Kidney capillary endothelial cell (primary cell): Measurements from ENCODE around the gene BIN1.

Experiments used
- DNase-seq: peaks from one replicate; pipeline ENCODE4 v3.0.0-alpha.2; 2018; ENCODE audit warnings: low spot score

BIN1 gene

GRCh38 chr2:127090281-127091120 is 16.5 kb downstream of the BIN1 start:
- no peak for DNase-seq

- no peak for DNase-seq
These were observed 17.3 kb downstream of the BIN1 start for GRCh38 chr2:127089478-127090235.

DNA sequence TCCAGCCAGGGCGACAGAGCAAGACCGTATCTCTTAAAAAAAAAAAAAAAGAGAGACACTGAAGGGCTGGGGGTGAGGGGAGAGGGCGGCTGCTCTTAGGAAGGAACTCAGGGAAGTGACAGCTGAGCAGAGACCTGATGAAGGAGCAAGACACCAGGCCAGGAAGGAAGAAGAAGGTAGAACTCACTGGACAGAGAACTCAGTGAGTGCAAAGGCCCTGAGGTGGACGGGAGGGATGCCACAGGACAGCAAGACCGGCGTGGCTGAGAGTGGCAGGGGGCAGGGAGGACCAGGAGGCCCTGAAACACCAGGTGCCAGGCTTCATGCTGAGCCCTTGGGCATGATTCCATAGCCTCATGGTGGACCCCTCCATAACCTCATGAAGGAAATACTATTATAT is 18.2 kb downstream of the BIN1 start:
- DNase-seq: no peak

GRCh38 chr2:127087791-127088495 is 19.0 kb downstream of the BIN1 start:
- no peak for DNase-seq

- no peak for DNase-seq
These were observed 19.8 kb downstream of the BIN1 start for GRCh38 chr2:127086990-127087790.

DNA sequence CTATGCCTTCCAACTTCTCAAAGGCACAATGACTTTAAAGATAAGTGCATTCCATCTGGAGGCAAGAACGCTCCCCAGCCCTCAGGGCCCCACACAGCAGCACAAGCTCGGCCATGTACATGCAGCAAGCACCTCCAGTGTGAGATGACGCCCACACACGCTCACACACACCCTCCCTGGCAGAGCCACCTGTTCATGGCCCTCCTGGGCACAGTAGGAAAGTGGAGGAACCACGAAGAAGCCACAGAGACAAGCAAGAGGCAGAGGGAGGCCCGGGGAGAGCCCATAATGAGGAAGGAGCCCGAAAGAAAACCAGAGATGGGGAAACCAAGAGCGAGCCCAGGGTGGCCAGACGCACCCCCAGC is 21.7 kb downstream of the BIN1 start:
- no peak for DNase-seq

GRCh38 chr2:127084611-127085316 is 22.2 kb downstream of the BIN1 start:
- no peak for DNase-seq

DNA sequence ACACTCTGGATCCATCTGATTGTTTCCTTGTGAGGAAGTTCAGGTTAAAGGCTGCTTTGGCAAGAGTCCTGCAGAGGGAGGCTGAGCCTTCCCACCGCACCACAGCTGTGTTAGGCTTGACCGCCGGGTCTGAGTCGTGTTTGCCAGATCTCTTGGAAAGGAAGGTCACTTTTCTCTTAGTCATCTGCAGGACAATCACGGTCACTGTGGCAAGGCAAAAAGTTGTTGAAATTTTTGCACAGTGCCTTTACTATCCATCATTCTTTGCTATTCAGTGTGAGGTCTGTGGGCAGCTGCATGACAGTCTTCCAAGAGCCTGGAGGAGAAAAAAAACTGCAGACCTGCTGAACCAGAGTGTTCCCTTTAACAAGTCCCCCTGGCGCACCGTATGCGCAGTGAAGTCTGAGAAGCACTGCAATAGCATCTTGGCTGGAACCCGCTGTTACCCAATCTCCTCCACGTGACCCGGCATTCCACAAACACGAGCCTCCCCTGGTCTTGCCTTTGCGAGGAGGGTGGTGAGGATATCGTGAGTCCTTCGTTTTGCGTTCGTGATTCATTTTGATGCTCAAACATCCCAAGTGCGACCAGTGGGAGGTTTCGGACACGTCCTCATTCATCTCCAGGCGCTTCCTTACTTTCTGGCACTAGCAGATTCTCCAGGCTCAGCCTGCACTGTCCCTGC is 23.0 kb downstream of the BIN1 start:
- DNase-seq: no peak

DNA sequence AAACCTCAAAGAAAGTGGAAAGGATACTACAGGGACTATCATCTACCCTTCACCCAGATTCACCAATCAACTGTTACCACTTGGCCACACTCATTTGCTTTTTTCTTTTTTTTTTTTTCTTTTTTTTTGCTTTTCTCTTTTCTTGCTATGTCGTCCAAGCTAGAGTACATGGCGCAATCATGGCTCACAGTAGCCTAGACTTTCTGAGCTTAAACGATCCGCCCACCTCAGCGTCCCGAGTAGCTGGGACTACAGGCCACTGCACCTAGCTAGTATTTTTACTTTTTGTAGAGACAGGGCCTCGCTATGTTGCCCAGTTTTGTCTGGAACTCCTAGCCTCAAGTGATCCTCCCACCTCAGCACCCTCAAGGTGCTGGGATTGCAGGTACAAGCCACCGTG is 24.0 kb downstream of the BIN1 start:
- DNase-seq: no peak

DNA sequence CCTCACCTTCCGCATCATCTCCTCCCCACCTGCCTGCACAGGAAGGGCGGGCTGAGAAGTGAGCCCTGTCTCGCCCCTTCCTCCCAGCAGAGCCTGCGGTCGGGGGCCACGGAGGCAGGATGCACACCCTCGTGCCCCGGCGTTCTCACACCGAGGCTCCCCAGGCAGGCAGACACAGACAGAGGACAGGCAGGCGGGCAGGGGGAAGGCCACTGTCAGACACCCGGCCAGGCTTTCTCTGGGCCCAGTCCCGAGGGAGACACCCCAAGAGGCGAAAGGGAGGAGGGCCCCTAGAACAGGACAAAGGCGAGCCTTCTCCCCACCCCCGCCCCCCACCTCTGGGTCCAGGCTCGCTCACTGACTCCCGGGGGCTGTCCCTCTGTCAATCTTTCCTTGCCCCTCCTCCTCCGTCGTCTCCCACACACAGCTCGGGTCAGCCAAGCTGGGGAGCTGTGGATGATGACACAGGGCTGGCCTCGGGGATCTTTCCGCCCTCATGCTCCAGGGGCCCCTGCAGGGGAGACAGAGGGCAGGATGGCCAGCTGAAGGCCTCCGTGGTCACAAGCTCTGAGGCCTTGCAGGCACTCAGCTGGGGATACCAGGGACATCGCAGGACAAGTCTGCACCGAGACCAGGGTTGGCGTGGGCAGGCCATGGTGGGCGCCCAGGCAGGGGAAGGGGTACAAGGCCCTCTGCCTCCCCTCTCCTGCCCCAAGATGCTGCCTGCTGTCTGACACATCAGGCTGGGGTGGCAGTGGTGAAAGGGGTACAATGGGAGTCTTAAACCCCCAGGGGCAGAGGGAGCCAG is 24.9 kb downstream of the BIN1 start:
- DNase-seq: no peak

GRCh38 chr2:127080938-127081755 is 25.8 kb downstream of the BIN1 start:
- DNase-seq: no peak

DNA sequence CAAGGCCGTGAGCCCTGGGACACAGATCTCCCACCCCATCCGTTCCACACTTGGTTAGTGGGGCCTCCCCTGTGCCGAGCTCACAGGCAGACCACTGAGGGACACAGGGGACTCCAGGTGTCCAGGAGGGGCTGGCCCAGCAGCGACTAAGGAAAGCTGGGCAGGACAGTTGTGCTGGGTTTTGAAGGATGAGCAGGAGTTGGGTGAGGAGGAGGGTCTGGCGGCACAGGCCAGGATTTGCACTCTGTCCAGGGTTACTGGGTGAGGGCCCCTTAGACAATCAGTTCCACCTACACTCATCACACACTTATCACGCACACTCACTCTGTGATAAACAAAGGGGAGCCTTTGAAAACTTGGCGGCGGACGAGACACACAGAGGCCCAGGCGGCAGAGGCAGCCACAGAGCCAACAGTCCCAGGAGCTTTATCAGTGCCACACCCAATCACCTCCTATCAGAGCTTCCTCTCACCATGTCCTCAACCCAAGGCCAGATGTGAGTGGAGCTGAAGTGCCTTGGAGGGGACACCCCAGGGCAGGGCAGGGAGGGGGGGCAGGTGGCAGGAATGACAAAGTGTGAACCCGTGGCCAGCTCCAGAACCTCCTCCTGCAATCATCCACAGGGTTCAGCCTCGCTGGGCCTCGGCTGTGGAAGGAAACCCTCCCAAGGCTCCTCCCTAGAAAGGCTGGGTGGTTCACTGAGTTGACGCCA is 26.6 kb downstream of the BIN1 start:
- DNase-seq: no peak

DNA sequence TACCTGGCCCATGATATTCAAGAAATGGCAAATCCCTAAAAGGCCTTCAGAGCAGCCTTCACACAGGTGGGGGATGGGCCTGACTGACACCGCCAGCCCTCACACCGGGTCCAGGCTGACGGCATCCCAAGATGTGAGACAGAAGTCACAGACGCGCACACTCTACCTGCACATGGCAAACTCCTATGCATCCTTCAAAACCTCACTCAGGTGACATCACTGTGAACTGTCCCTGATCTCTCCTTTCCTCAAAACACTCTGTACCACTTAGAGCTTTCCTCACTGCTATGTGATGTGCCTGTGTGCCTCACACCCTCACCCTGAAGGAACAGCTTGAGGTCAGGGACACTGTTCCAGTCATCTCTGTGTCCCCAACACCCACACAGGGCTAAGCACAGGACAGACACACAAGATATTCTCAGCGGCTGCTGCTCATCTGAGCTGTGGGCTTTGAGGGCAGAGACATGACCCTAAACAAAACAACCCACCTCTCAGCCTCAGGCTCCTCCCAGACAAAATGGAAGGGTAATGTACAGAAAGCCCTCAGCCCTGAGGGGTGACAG is 27.5 kb downstream of the BIN1 start:
- DNase-seq: no peak

GRCh38 chr2:127078666-127079270 is 28.2 kb downstream of the BIN1 start:
- DNase-seq: no peak

DNA sequence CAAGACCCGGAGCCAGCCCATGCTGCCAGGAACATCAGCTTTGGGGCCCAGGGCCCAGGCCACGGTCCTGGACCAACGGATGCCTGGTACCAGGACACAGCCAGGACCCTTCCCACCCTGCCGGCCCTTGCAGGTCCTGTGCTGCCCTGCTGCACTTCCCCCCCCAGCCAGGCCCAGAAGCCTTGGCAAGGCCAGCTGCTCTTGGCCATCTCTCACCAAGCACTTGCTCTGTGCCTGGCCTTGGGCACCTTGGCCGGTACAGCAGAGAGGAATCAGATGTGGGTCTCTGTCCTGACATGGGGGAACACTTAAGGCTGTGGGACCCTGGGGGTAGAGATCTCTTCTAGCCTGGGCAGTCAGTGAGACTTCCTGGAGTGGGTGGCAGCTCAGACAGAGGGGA is 28.9 kb downstream of the BIN1 start:
- no peak for DNase-seq

- no peak for DNase-seq
These were observed 30.0 kb downstream of the BIN1 start for GRCh38 chr2:127076924-127077323.

DNA sequence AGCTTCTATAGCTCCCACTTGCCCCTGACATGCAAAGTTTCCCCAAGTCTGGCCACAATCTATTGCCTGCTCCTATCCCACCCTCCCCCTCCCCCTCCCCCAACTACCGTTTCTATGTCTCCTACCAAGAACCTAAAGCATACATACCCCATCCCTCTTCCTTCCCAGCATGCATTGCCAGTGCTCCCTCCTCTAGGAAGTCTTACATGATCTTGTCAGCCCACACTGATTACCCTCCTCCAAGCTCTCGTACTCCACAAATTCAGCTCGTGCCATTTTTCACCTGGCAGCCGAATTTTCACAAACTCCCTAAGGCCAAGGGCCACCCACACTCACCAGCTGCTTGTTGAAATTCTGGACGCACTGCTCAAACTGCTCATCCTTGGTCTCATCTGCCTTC is 30.7 kb downstream of the BIN1 start:
- DNase-seq: no peak

GRCh38 chr2:127075821-127076220 is 31.1 kb downstream of the BIN1 start:
- no peak for DNase-seq
